SK-N-SH treated with all-trans-retinoic acid at 6 μM for 48 hours (cell line): ENCODE results near the gene CCDC81.
A peak's percentile ranks its signal among the peaks of the same experiment; 100 is the strongest.
"Not testable (repeated sequence)": the region's sequence is repeated elsewhere in the genome, so short reads cannot be mapped to it uniquely, and the experiment has no call there.

Experiments used
- ATAC-seq: fragments of 200-7000 bp; cut with Tn5 transposase; 3 replicates; pipeline ENCODE4 v1.9.1; 2020; ENCODE audit warnings: mild to moderate bottlenecking, moderate library complexity
- ARNTL ChIP-seq: fragments of 450-650 bp; formaldehyde crosslinking; IDR thresholded peaks from 2 replicates; pipeline ENCODE4 v1.5.0; 2020; ENCODE audit warnings: low read depth, mild to moderate bottlenecking, moderate library complexity, borderline replicate concordance
- BACH2 ChIP-seq: fragments of 250-450 bp; sonication (Bioruptor Pico); IDR thresholded peaks from 2 replicates; pipeline ENCODE4 v1.9.0; 2021; ENCODE audit warnings: mild to moderate bottlenecking, borderline replicate concordance
- CSDC2 ChIP-seq: fragments of 250-450 bp; sonication (Bioruptor Pico); IDR thresholded peaks from 2 replicates; pipeline ENCODE4 v1.5.0; 2020; ENCODE audit warnings: mild to moderate bottlenecking, moderate library complexity
- ESRRG ChIP-seq: fragments of 250-450 bp; sonication (Bioruptor Pico); IDR thresholded peaks from 2 replicates; pipeline ENCODE4 v1.6.1; 2021; ENCODE audit warnings: mild to moderate bottlenecking
- GLIS3 ChIP-seq: fragments of 250-450 bp; sonication (Bioruptor Pico); IDR thresholded peaks from 2 replicates; pipeline ENCODE4 v1.5.0; 2020; ENCODE audit warnings: mild to moderate bottlenecking, moderate library complexity
- OSR1 ChIP-seq: fragments of 250-450 bp; sonication (Bioruptor Pico); IDR thresholded peaks from 2 replicates; pipeline ENCODE4 v1.8.0; 2022; ENCODE audit warnings: moderate library complexity, mild to moderate bottlenecking, inconsistent platforms
- SNAI2 ChIP-seq: fragments of 250-450 bp; sonication (Bioruptor Pico); IDR thresholded peaks from 2 replicates; pipeline ENCODE4 v1.5.0; 2020; ENCODE audit warnings: mild to moderate bottlenecking, moderate library complexity
- TCF4 ChIP-seq: fragments of 250-450 bp; sonication (Bioruptor Pico); IDR thresholded peaks from 2 replicates; pipeline ENCODE4 v1.8.0; 2021; ENCODE audit warnings: mild to moderate bottlenecking, moderate library complexity, borderline replicate concordance
- TOX ChIP-seq: fragments of 250-450 bp; sonication (Bioruptor Pico); IDR thresholded peaks from 2 replicates; pipeline ENCODE4 v1.8.0; 2021; ENCODE audit warnings: mild to moderate bottlenecking, moderate library complexity, borderline replicate concordance
- ZC3H10 ChIP-seq: fragments of 250-450 bp; sonication (Bioruptor Pico); IDR thresholded peaks from 2 replicates; pipeline ENCODE4 v1.5.1; 2021; ENCODE audit warnings: mild to moderate bottlenecking, moderate library complexity
- ZFP3 ChIP-seq: fragments of 250-450 bp; sonication (Bioruptor Pico); IDR thresholded peaks from 2 replicates; pipeline ENCODE4 v1.5.0; 2020; ENCODE audit warnings: mild to moderate bottlenecking, moderate library complexity
- ZFP30 ChIP-seq: fragments of 450-650 bp; formaldehyde crosslinking; IDR thresholded peaks from 2 replicates; pipeline ENCODE4 v1.5.0; 2022; ENCODE audit warnings: mild to moderate bottlenecking, moderate library complexity
- ZNF565 ChIP-seq: fragments of 450-650 bp; formaldehyde crosslinking; conservative IDR thresholded peaks from 2 replicates; pipeline ENCODE4 v1.5.0; 2020; ENCODE audit warnings: low read depth, mild to moderate bottlenecking, moderate library complexity
- ZNF70 ChIP-seq: fragments of 450-650 bp; formaldehyde crosslinking; IDR thresholded peaks from 2 replicates; pipeline ENCODE4 v1.5.0; 2020; ENCODE audit warnings: mild to moderate bottlenecking, moderate library complexity
- ZNF8 ChIP-seq: fragments of 450-650 bp; formaldehyde crosslinking; IDR thresholded peaks from 2 replicates; pipeline ENCODE4 v1.5.0; 2020; ENCODE audit warnings: mild to moderate bottlenecking, moderate library complexity
- TF ChIP-seq, protein P1 (sequence below): fragments of 250-450 bp; sonication (Bioruptor Pico); IDR thresholded peaks from 2 replicates; pipeline ENCODE4 v1.5.1; 2021; ENCODE audit warnings: mild to moderate bottlenecking, moderate library complexity
- TF ChIP-seq, protein P2 (sequence below): fragments of 250-450 bp; sonication (Bioruptor Pico); IDR thresholded peaks from 2 replicates; pipeline ENCODE4 v1.8.0; 2020; ENCODE audit warnings: mild to moderate bottlenecking, moderate library complexity, borderline replicate concordance
- TF ChIP-seq, protein P3 (sequence below): fragments of 250-450 bp; sonication (Bioruptor Pico); IDR thresholded peaks from 2 replicates; pipeline ENCODE4 v1.8.0; 2021; ENCODE audit warnings: low read depth, mild to moderate bottlenecking, moderate library complexity, borderline replicate concordance
- TF ChIP-seq, protein P4 (sequence below): fragments of 250-450 bp; sonication (Bioruptor Pico); IDR thresholded peaks from 2 replicates; pipeline ENCODE4 v1.5.0; 2020; ENCODE audit warnings: mild to moderate bottlenecking, moderate library complexity
- TF ChIP-seq, protein P5 (sequence below): fragments of 250-450 bp; sonication (Bioruptor Pico); IDR thresholded peaks from 2 replicates; pipeline ENCODE4 v1.5.1; 2020; ENCODE audit warnings: low read depth, mild to moderate bottlenecking, moderate library complexity

The CCDC81 gene

DNA sequence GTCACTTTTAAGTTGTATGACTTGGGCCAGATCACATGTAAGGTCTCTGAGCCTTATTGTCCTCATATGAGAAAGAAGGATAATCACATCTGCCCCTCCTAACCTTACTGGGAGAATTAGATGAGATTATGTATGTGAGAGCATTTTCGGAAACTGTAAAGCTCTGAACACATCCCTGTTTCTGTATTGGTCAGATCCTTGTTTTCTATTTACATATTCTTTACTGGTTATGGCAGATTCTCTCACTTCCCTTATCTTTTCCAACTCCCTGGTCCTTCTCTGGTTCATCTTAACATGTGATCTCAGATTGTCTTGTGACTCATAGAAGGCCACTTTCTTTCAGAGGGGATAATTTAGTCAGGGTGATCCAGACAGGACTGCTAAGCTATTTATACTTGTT is 41.8 kb downstream of the CCDC81 start (continued):
- TF ChIP-seq, protein P1, sequence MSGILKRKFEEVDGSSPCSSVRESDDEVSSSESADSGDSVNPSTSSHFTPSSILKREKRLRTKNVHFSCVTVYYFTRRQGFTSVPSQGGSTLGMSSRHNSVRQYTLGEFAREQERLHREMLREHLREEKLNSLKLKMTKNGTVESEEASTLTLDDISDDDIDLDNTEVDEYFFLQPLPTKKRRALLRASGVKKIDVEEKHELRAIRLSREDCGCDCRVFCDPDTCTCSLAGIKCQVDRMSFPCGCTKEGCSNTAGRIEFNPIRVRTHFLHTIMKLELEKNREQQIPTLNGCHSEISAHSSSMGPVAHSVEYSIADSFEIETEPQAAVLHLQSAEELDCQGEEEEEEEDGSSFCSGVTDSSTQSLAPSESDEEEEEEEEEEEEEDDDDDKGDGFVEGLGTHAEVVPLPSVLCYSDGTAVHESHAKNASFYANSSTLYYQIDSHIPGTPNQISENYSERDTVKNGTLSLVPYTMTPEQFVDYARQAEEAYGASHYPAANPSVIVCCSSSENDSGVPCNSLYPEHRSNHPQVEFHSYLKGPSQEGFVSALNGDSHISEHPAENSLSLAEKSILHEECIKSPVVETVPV (CRISPR knock-in tag): no peak
- TF ChIP-seq OSR1 (CRISPR knock-in tag) (no peak), ARNTL (CRISPR knock-in tag) (no peak)

DNA sequence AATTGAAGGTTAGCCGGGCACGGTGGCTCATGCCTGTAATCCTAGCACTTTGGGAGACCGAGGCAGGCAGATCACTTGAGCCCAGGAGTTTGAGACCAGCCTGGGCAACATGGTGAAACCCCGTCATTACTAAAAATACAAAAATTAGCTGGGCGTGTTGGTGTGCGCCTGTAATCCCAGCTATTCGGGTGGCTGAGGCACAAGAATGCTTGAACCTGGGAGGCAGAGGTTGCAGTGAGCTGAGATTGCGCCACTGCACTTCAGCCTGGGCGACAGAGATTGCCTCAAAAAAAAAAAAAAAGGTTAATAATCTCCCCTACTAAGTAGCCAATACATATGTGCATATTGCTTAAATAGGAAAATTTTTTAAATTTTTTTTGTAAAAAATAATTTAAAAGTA is 42.3 kb downstream of the CCDC81 start:
- not testable (repeated sequence) for ATAC-seq

DNA sequence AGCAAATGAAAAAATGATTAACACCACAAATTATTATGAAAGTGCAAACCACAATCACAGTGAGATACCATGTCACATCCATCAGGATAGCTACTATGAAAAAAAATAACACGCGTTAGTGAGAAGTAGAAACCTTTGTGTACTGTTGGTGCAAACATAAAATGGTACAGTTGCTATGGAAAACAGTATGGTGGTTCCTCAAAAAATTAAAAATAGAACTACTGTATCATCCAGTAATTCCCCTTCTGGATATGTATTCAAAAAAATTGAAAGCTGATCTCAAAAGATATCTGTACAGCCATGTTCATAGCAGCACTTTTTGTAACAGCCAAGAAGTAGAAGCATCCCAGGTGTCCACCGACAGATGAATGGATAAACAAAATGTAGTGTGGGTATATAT is 43.4 kb downstream of the CCDC81 start:
- ATAC-seq: no peak
- no peak for TF ChIP-seq ZC3H10 (CRISPR knock-in tag)
- TF ChIP-seq ESRRG: no peak
- no peak for TF ChIP-seq ZNF70 (CRISPR knock-in tag)
- TF ChIP-seq, protein P1 (CRISPR knock-in tag): no peak
- TF ChIP-seq ZNF565 (CRISPR knock-in tag): no peak
- no peak for TF ChIP-seq ZFP30 (CRISPR knock-in tag)
- TF ChIP-seq, all 23 proteins: peak for 0

DNA sequence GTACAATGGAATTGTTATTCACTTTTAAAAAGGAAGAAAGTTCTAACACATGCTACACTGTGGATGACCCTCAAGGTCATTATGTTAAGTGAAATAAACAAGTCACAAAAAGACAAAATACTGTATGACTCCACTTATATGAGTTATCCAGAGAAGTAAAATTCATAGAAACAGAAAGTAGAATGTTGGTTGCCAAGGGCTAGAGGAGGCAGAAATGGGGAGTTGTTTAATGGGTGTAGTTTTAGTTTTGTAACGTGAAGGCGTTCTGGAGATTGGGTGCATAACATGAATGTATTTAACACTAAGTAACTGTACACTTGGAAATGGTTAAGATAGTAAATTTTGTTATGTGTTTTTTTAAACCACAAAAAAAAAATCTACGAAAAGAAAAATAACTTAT is 43.8 kb downstream of the CCDC81 start:
- TF ChIP-seq, protein P2, sequence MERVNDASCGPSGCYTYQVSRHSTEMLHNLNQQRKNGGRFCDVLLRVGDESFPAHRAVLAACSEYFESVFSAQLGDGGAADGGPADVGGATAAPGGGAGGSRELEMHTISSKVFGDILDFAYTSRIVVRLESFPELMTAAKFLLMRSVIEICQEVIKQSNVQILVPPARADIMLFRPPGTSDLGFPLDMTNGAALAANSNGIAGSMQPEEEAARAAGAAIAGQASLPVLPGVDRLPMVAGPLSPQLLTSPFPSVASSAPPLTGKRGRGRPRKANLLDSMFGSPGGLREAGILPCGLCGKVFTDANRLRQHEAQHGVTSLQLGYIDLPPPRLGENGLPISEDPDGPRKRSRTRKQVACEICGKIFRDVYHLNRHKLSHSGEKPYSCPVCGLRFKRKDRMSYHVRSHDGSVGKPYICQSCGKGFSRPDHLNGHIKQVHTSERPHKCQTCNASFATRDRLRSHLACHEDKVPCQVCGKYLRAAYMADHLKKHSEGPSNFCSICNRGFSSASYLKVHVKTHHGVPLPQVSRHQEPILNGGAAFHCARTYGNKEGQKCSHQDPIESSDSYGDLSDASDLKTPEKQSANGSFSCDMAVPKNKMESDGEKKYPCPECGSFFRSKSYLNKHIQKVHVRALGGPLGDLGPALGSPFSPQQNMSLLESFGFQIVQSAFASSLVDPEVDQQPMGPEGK (CRISPR knock-in tag): no peak
- TF ChIP-seq GLIS3 (no peak), ZNF565 (CRISPR knock-in tag) (no peak), TOX (CRISPR knock-in tag) (no peak), ESRRG (no peak), SNAI2 (CRISPR knock-in tag) (no peak), ARNTL (CRISPR knock-in tag) (no peak), ZC3H10 (CRISPR knock-in tag) (no peak), ZNF70 (CRISPR knock-in tag) (no peak)
- TF ChIP-seq, protein P3, sequence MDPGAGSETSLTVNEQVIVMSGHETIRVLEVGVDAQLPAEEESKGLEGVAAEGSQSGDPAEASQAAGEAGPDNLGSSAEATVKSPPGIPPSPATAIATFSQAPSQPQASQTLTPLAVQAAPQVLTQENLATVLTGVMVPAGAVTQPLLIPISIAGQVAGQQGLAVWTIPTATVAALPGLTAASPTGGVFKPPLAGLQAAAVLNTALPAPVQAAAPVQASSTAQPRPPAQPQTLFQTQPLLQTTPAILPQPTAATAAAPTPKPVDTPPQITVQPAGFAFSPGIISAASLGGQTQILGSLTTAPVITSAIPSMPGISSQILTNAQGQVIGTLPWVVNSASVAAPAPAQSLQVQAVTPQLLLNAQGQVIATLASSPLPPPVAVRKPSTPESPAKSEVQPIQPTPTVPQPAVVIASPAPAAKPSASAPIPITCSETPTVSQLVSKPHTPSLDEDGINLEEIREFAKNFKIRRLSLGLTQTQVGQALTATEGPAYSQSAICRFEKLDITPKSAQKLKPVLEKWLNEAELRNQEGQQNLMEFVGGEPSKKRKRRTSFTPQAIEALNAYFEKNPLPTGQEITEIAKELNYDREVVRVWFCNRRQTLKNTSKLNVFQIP (CRISPR knock-in tag): no peak
- TF ChIP-seq, protein P4, sequence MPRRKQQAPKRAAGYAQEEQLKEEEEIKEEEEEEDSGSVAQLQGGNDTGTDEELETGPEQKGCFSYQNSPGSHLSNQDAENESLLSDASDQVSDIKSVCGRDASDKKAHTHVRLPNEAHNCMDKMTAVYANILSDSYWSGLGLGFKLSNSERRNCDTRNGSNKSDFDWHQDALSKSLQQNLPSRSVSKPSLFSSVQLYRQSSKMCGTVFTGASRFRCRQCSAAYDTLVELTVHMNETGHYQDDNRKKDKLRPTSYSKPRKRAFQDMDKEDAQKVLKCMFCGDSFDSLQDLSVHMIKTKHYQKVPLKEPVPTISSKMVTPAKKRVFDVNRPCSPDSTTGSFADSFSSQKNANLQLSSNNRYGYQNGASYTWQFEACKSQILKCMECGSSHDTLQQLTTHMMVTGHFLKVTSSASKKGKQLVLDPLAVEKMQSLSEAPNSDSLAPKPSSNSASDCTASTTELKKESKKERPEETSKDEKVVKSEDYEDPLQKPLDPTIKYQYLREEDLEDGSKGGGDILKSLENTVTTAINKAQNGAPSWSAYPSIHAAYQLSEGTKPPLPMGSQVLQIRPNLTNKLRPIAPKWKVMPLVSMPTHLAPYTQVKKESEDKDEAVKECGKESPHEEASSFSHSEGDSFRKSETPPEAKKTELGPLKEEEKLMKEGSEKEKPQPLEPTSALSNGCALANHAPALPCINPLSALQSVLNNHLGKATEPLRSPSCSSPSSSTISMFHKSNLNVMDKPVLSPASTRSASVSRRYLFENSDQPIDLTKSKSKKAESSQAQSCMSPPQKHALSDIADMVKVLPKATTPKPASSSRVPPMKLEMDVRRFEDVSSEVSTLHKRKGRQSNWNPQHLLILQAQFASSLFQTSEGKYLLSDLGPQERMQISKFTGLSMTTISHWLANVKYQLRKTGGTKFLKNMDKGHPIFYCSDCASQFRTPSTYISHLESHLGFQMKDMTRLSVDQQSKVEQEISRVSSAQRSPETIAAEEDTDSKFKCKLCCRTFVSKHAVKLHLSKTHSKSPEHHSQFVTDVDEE (CRISPR knock-in tag): no peak

DNA sequence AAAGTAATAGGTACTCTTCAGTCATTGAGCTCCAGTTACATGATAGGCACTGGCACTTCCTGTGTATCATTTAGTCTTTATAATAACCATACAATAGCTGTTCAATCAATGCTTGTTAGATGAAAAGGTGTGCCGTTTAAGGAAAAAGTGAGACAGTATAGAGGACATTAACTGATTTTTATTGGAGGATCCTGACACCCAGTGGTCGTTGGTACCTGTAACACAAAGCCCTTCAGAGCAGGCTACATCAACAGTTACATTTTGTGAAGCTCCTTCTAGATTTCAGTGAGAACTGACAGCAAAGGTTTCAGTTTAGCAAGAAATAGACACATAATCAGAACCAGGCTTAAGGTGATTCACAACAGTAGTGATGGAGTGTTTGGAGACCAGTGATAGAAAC is 44.2 kb downstream of the CCDC81 start:
- ATAC-seq: peak; percentile 92
- TF ChIP-seq, protein P5, sequence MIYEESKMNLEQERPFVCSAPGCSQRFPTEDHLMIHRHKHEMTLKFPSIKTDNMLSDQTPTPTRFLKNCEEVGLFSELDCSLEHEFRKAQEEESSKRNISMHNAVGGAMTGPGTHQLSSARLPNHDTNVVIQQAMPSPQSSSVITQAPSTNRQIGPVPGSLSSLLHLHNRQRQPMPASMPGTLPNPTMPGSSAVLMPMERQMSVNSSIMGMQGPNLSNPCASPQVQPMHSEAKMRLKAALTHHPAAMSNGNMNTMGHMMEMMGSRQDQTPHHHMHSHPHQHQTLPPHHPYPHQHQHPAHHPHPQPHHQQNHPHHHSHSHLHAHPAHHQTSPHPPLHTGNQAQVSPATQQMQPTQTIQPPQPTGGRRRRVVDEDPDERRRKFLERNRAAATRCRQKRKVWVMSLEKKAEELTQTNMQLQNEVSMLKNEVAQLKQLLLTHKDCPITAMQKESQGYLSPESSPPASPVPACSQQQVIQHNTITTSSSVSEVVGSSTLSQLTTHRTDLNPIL (CRISPR knock-in tag): no peak
- TF ChIP-seq TCF4 (CRISPR knock-in tag) (no peak), ZNF565 (CRISPR knock-in tag) (no peak), SNAI2 (CRISPR knock-in tag) (no peak), GLIS3 (no peak), ZC3H10 (CRISPR knock-in tag) (no peak), ZFP3 (CRISPR knock-in tag) (no peak), ZFP30 (CRISPR knock-in tag) (no peak), ZNF8 (no peak), BACH2 (CRISPR knock-in tag) (no peak), ARNTL (CRISPR knock-in tag) (no peak), OSR1 (CRISPR knock-in tag) (no peak), TOX (CRISPR knock-in tag) (no peak), ESRRG (no peak), CSDC2 (CRISPR knock-in tag) (no peak)
- TF ChIP-seq, protein P2 (CRISPR knock-in tag): no peak

More for the DNA sequence above, 43.8 kb downstream of the CCDC81 start:
- ATAC-seq: no peak
